ENCODE results near the gene TAPBP. TPM values are rescaled to one million over a fixed set of nuclear protein-coding genes. Genes with fewer than 3 reads are reported as not detected.

The TAPBP gene
- total and polyA plus RNA-seq, 9 of the 15 experiments (the other 6 are each of a cell fraction or from before 2014, with no cell fraction given), result 5.6 to 74.0 (median 22.3) TPM

- no peak for TF ChIP-seq PRMT5 (CRISPR knock-in tag; IDR thresholded peaks at IDR 0.05)
- no peak for TF ChIP-seq ZNF644 (tag; IDR thresholded peaks at IDR 0.05; ENCODE audit: low read depth)
- no peak for TF ChIP-seq DDX20 (tag; IDR thresholded peaks at IDR 0.05; ENCODE audit: low read depth)
- no peak for TF ChIP-seq RBM22 (IDR thresholded peaks at IDR 0.05; ENCODE audit: low read depth, low read length, poor library complexity, severe bottlenecking)
- TF ChIP-seq HDAC2 (IDR thresholded peaks at IDR 0.05), result no peak
- no peak for TF ChIP-seq NFE2 (IDR thresholded peaks at IDR 0.05; ENCODE audit: low read depth)
- TF ChIP-seq PHB2 (IDR thresholded peaks at IDR 0.05; ENCODE audit: low read depth), result no peak
- TF ChIP-seq ZNF133 (CRISPR knock-in tag; IDR thresholded peaks at IDR 0.05), result no peak
- TF ChIP-seq POLR2H (tag; IDR thresholded peaks at IDR 0.05; ENCODE audit: low read depth), result no peak
- TF ChIP-seq ZNF165 (CRISPR knock-in tag; IDR thresholded peaks at IDR 0.05; ENCODE audit: borderline replicate concordance), result no peak
- no peak for TF ChIP-seq MITF (IDR thresholded peaks at IDR 0.05)
- no peak for TF ChIP-seq KLF16 (IDR thresholded peaks at IDR 0.05)
- no peak for TF ChIP-seq BCL6 (CRISPR knock-in tag; IDR thresholded peaks at IDR 0.05)
- TF ChIP-seq CBX3 (IDR thresholded peaks at IDR 0.05; ENCODE audit: borderline replicate concordance in 1 of 2, low read length in 2 of 2), result no peak
- no peak for TF ChIP-seq SIRT6 (IDR thresholded peaks at IDR 0.05; ENCODE audit: low read depth, low read length)
- TF ChIP-seq ARID4B (CRISPR knock-in tag; IDR thresholded peaks at IDR 0.05), result no peak; the same call in 1 of the 2 replicates
- TF ChIP-seq MEIS2 (IDR thresholded peaks at IDR 0.05; ENCODE audit: partially characterized antibody), result no peak
- no peak; the same call in 1 of the 2 replicates for TF ChIP-seq ZFX (CRISPR knock-in tag; IDR thresholded peaks at IDR 0.05)
- no peak for TF ChIP-seq TAF7 (tag; IDR thresholded peaks at IDR 0.05)
- no peak for TF ChIP-seq ZNF431 (CRISPR knock-in tag; IDR thresholded peaks at IDR 0.05)
- no peak for TF ChIP-seq GTF2B (IDR thresholded peaks at IDR 0.05; ENCODE audit: extremely low read depth, insufficient read length)
- no peak for TF ChIP-seq LEF1 (IDR thresholded peaks at IDR 0.05)
Observed at GRCh38 chr6:33298773-33299236, 15.1 kb downstream of the TAPBP start, which contains the start of gene RGL2 (continued).

Data from K562 (cell line).